Neural cell (in vitro differentiated cells): ENCODE data around the gene WBP1.

Experiments used
- CTCF ChIP-seq: fragments of 450-650 bp; IDR thresholded peaks from 2 replicates; pipeline ENCODE4 v1.5.1; 2014; ENCODE audit warnings: antibody characterized with exemption, mild to moderate bottlenecking, moderate library complexity; ENCODE audit not compliant: poor library complexity, severe bottlenecking
- EP300 ChIP-seq: fragments of 450-650 bp; conservative IDR thresholded peaks from 2 replicates; pipeline ENCODE4 v1.6.1; 2014; ENCODE audit warnings: antibody characterized with exemption, mild to moderate bottlenecking, moderate library complexity; ENCODE audit not compliant: poor library complexity, severe bottlenecking
- EZH2 ChIP-seq: fragments of 200-600, 300-800 bp; shearing (Covaris generic), sonication (generic); IDR thresholded peaks from 2 replicates; pipeline ENCODE4 v1.6.1; 2014; ENCODE audit warnings: antibody characterized with exemption, low read length, borderline replicate concordance, mild to moderate bottlenecking; ENCODE audit not compliant: insufficient read depth, poor library complexity, severe bottlenecking
- POLR2AphosphoS5 ChIP-seq: IDR thresholded peaks from 2 replicates; pipeline ENCODE4 v1.6.1; 2012

- TF ChIP-seq EP300 (no peak), CTCF (no peak), POLR2AphosphoS5 (no peak), EZH2 (no peak)
Observed at GRCh38 chr2:74430502-74430901, 27.7 kb upstream of the WBP1 start.
